Activated CD4-positive, alpha-beta T cell treated with anti-CD3 and anti-CD28 coated beads, Interleukin-2, amount 50 U/mL, for 24 hours (primary cell): ENCODE data around the gene PDHA1.

ENCODE experiments used
- DNase-seq, 2 donors: peaks; one replicate each; pipeline ENCODE4 v3.0.0-alpha.2; 2020; ENCODE audit warnings: low read depth in 1 of 2, low spot score in 1 of 2

Gene PDHA1

GRCh38 chrX:19343535-19344408 lies at the start of gene PDHA1:
Gene PDHA1 (plus strand): TSS chrX:19343927. CDS start chrX:19344038, 111 bp downstream.
- peak; percentile 71 to 85 for DNase-seq

GRCh38 chrX:19303256-19303880 lies 40.4 kb upstream of the PDHA1 start:
- DNase-seq = no peak

DNA sequence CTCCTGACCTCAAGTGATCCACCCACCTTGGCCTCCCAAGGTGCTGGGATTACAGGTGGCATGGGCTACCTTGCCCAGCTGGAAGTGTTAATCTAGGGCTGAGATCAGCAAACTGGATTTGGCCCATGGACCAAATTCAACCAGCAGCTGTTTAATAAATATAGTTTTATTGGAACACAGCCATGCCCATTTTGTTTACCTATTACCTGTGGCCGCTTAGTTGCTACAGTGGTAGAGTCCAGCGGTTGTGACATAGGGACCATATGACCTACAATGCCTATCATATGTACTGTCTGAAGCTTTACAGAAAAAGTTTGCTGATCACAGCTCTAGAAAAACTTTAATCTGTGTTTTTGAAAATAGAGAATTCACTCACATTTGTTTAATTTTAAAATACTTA lies 17.2 kb upstream of the PDHA1 start:
- DNase-seq = no peak

DNA sequence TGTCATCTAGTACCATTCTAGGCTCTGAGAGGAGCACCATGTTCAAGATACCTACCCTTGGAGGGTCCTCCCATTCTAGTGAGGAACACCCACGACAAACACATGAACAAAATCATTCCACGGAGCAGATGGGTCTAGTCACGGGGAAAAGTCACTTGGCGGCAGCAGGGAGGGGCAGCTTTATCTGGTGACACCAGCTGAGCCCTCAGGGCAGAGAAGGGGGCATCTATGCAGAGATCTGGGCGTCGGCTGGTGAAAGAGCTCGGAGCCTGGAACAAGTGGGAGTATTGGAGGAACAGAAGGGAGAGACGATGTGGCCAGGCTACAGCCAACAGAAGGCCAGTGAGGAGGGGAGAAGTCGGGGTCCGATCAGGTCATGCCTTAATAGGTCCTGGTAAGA lies 11.9 kb upstream of the PDHA1 start:
- DNase-seq = no peak

DNA sequence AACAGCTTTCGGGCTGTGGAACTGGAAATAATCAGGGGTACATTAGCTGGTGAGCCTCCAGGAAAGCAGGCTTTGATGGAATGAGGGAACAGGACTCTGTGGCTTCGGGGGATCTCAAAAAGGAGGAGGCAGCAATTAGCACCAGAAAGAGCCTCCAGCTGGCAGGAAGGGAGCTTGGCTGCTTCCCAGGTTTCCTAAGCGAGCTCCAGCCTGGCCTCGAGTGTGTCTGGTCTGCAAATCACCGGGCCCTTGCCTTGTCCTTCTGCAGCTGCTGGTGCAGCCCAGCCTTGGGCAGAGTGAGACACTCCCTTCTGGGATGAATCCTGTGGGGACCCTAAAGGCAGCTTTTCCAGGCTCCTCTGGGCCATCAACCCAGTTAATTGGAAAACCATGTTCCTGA lies 10.7 kb upstream of the PDHA1 start:
- DNase-seq = no peak

DNA sequence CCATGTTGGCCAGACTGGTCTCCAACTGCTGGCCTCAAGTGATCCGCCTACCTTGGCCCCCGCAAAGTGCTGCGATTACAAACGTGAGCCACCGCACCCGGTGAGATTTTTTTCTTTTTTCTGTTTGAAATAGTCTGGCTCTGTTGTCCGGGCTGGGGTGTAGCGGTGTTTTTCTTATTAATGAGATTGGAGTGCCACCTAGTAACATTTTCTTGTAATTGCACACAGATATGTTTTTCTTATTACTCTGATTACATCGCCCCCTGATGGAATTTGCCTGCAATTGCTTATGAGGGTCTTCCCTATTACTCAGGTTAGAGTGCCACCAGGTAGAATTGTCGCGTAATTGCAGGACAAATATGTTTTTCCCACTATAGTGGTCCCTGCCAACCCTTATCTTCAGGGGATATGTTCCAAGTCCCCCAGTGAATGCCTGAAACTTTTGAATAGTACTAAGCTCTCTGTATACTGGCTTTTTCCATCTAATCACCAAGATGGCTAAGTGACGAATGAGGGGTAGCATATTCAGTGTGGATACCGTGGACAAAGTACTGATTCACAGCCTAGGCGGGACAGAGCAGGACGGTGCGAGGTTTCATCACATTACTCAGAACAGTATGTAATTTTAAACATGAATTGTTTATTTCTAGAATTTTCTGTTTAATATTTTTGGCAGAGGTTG lies 8.6 kb upstream of the PDHA1 start:
- DNase-seq = no peak

DNA sequence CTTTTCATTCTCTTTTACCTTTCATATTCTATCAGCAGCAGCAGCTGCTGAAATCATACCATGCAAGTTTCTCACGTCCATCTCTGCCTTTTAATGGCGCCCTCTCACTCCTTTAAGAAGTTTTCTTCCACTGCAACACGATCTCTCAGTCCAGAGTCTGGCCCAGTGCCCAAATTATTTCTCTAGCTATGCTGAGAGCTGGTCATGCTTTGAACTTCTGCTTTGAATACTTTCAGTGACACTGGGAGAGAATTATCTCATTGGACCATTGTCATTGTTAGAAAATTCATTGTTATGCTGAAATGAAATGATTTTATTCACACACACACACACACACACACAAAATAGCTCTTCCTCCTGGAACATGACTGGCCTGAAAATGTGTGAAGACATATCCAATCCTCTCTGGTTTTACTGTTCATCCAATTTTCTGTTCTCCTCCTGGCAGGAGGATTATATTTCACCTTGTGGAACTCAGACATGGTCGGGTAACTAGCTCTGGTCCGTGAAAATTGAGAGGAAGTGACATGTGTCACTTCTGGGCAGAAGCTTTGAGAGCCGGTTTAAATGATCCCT lies 1.3 kb upstream of the PDHA1 start:
- DNase-seq = no peak

GRCh38 chrX:19343085-19343534 lies 617 bp upstream of the PDHA1 start:
- DNase-seq = no peak

GRCh38 chrX:19344661-19345060 lies 934 bp downstream of the PDHA1 start:
- no peak for DNase-seq

DNA sequence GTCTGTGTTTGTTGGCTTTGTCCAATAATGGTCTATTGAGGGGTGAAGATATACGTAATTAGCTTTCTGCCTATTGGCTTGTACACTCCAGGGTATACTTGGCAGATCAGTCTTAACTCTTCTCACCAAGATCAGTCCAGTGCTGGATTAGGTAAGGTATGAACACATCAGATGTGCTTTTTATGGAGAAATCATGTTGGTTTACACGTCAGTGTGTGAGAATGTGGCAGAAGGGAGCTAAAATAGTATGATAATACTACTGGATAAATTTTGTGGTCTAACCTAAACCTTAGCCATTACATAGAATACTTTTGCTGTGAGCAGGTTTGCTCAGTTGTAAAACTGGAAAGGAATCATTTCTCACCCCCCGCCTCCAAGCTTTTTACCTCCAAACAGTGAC lies 4.2 kb downstream of the PDHA1 start:
- no peak for DNase-seq

GRCh38 chrX:19349264-19349663 lies 5.5 kb downstream of the PDHA1 start:
- DNase-seq = no peak

DNA sequence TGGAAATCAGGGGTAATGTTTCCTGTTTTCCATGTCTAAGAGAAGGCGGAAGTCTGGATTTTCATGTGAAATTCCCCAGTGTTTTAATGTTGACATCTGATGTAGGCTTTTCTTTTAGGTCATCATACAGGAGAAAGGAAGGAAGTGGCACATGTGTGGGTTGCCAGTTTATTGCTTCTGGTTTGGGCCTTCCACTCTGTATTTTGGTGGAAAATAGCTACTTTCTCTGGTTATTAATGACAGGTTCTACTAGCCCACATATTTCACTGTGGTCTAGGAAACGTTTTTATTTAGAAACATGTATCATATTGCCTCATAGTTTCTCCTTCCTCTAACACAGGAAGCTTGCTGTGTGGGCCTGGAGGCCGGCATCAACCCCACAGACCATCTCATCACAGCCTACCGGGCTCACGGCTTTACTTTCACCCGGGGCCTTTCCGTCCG lies 7.2 kb downstream of the PDHA1 start:
- DNase-seq = no peak

DNA sequence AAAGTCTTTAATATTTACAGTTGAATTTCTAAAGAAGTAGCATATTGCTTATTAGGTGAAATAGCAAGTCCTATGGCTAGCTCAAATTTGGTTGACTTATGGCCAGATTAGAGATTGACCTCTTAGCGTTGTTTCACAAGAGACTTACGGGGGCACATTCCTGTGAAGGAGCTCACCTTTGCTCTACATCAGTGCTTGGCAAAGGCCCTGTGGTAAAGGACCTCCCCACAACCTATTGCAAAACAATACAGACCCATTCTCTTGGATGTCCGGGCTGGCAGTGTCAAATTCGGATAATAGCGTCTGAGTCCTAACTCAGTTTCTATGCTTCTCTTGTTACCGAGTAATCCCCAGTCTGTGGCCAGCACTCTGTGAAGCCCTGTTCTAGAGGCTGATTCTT lies 10.9 kb downstream of the PDHA1 start:
- DNase-seq = no peak

DNA sequence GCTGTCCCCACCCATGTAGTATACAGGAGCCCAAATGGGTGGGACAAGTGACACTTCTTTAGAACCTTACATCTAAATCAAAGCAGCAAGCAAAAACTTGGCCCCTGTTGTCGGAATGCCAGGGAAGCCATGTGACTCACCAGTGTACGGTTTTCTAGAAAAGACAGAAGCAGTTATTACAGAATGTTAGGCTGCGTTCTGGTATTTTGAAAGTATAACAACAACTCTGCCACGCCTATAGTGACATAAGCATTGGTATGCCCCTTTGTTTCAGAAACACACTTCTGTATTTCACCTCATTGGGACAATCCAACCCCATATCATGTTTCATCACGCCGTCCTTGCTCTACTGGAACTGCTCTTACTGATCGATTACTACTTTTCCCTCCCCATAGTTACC lies 14.8 kb downstream of the PDHA1 start:
- DNase-seq = no peak

DNA sequence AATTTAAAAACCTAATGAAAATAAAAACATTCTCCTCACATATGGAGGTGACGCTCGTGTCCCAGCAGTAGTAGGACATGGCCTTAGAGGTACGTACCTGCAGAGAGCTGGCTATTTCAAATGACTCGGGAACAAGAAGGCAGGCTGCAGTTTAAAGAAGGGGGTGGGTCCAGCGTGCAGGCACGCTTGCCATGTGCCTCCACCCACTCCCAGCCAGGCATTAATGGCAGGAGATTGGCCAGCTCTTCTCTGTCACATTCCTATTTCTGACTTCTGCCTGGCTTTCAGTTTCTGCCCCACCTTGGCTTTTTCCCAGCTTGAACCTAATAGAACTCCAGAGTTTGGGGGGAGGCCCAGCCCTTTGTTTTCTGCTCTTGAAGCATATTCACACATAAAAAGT lies 17.2 kb downstream of the PDHA1 start:
- DNase-seq = no peak

GRCh38 chrX:19361701-19362100 lies 18.0 kb downstream of the PDHA1 start:
- no peak for DNase-seq

- DNase-seq = no peak
Measured at GRCh38 chrX:19368576-19368975, 24.8 kb downstream of the PDHA1 start.

DNA sequence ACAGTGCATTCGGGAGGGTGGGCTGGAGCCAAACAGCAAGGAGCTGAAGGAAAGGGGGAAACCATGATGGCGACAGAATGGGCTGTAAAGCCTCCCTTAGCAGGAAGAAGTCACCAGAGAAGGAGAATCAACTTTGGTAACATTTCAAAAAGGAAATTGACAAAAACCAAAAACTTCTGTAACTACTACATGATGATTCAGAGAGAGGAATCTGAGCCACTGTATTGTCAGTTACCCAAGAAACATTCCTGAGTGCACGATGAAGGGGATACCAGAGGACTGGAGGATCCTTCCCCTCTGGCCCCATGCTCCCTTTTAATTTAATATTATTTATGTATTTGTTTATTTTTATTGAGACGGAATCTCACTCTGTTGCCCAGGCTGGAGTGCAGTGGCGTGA lies 26.3 kb downstream of the PDHA1 start:
- no peak for DNase-seq

DNA sequence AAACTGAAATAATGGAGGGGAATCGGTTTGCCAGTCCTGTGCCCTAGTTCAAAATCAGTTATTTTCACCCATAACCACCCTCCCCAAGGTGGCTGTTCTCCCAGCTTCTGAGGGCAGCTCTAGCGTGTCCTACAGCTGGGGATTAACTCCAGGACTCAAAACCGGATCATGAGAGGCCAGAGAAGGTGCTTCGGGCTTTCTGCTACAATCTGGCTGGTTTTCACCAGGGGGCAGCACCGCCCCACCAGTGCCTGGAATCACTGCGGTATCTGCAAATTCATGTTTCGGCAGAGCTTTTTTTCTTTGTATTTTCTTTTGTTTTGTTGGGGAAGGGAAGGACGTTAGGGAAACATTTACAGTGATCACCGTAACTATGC lies 28.4 kb downstream of the PDHA1 start:
- peak; percentile 29 to 56 for DNase-seq

GRCh38 chrX:19372547-19373331 lies 29.0 kb downstream of the PDHA1 start:
- DNase-seq = no peak

DNA sequence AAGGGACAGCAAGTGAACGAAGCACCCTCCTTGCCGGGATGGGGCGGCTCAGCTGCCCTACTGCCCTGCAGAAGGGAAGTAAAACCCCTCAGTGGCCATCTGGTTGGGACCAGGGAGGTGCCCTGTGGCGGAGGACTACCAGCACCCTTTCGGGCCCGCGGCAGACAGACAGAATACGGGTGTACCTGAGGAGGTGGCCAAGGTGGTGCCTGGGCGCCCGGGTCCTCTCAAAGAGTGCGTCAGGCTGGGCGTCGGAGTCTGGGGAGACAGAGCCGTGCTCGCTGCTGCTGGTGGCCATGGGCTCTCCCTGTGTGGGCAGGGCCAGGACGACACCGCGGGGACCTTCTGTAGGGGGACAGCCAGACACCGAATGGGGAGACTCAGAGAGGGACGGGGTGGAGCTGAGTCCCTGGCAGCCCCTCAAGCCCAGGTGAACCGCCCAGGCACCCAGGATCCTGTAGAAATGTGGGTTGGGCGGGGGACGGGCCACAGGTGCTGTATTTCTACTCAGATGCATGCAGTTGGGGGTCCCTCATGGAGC lies 29.7 kb downstream of the PDHA1 start:
- DNase-seq = no peak
